A204.1 (cell line): ENCODE measurements around the gene PTH2.
A peak's percentile ranks its signal among the peaks of the same experiment; 100 is the strongest.

Experiments used
- FAIRE-seq: peaks from 2 replicates; lab custom pipeline; 2012; peaks lifted over from hg19 to GRCh38; lab: Jason Lieb, UNC

PTH2 gene

GRCh38 chr19:49409441-49410029, 13.7 kb downstream of the PTH2 start:
- no peak for FAIRE-seq

DNA sequence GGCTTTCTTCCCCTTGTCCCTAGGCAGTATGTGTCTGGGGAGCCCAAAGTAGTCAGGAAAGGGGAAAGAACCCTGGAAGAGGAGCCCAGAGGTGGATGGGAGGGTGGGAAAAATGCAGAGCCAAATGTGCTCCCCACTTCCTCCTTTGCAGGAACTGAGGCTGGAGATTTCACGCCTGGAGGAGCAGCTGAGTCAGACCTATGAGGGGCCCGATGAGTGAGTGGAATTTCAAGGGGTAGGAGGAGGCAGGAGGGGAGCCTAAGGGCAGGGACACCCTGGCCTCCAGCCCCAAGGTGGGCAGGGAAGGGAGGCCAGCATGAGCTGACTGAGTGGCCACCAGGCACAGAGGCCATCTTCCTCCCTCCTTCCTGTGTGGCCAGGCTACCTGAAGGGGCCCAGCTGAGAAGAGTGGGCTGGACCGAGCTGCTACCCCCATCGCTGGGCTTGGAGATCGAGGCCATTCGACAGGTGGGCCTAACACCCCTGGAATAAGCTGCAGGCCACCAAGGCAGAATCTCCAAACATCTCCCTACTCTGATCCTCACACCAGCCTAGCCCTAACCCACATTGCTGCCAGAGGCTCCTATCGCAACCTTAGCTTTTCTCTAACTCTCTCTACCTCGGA, 14.3 kb downstream of the PTH2 start:
- FAIRE-seq = no peak

GRCh38 chr19:49407482-49408015, 15.7 kb downstream of the PTH2 start:
- no peak for FAIRE-seq

DNA sequence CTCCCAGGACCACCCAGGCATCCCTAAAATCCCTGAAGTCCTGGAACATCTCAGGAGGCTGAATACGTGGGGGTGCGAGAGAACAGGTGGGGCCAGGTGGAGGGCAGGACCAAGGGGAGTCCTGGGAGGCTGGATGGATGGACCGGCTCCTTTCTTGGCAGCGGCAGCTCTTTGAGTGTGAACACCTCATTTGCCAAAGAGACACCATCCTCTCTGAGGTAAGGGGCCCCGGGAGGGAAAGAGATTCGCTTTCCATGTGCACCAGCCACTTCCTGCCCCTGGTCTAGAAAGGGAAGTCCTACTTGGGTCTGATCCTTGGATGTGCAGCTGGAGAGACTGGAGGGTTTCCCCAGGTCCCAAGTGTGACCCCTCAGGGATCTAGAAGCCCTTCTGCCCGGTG, 16.2 kb downstream of the PTH2 start:
- FAIRE-seq = no peak

DNA sequence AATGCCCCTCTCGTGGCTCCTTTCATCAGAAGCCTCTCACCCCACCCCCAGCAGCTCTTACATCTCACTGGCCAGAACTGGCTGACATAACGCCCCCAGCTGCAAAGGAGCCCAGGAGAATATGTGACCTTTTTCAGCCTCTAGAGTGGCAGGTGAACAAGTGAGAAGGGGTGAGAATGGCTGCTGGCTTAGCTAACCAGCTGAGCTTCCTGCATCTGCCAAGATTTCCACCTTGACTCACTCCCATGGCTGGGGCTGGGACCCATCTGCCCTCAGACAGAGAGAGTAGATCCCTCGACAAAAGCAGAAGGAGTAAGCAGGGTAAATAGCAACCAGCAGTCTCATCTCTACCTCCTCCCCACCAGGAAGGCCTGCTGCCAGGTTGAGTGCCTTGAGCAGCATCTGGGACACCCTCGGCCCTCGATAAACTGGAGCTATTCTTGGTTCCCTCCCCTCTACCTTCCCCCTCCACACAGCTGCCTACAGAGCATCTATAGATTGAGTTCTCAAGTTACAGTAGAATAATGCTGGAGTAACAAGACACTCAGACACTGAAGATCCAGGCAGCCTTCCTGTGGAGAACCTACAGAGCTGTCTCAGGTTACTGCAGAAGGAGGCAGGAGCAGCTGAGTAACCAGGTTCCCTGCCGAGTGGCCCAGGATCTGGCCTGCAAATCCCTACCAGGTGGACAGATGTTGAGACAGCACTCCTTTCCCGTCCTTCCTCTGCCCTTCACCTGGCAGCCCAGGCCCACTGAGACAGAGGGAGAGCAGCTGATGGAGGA, 19.6 kb downstream of the PTH2 start:
- FAIRE-seq = no peak

- FAIRE-seq = no peak
Measured at GRCh38 chr19:49400029-49400428, 23.2 kb downstream of the PTH2 start.

DNA sequence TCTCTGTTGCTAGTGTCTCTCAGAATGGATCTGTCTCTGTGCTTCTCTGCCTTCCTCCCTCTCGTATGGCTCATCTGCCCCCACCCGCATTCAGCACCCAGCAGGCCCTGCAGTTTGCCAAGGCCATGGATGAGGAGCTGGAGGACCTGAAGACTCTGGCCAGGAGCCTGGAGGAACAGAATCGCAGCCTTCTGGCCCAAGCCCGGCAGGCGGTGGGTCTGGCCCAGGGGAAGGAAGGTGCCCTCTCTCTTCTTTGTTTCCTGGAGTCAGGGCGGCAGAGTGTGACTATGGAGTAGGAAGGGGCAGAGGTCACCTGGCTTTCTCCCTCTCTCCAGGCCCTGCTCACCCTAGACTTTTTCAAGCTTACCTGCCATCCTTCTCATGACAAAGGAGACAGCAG, 24.3 kb downstream of the PTH2 start:
- no peak for FAIRE-seq

DNA sequence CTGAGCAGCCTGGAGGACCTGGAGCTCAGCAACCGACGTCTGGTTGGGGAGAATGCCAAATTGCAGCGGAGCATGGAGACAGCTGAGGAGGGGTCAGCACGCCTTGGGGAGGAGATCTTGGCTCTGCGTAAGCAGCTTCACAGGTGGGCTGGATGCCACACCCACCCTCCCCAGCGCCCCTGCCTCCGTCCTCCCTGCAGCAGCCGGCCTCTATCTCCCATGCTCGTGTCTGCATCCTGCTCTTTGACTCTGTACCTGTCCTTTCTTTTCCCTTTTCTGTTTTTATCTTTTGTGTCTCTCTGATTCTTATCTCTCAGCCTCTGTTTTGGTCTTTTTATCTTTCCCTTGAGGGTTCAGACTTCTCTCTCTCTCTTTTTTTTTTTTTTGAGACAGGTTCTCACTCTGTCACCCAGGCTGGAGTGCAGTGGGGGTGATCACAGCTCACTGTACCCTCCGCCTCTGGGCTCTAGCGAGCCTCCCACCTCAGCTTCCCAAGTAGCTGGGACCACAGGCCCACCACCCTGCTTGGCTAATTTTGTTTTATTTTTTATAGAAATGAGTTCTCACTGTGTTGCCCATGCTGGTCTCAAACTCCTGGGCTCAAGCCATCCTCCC, 25.1 kb downstream of the PTH2 start:
- no peak for FAIRE-seq

DNA sequence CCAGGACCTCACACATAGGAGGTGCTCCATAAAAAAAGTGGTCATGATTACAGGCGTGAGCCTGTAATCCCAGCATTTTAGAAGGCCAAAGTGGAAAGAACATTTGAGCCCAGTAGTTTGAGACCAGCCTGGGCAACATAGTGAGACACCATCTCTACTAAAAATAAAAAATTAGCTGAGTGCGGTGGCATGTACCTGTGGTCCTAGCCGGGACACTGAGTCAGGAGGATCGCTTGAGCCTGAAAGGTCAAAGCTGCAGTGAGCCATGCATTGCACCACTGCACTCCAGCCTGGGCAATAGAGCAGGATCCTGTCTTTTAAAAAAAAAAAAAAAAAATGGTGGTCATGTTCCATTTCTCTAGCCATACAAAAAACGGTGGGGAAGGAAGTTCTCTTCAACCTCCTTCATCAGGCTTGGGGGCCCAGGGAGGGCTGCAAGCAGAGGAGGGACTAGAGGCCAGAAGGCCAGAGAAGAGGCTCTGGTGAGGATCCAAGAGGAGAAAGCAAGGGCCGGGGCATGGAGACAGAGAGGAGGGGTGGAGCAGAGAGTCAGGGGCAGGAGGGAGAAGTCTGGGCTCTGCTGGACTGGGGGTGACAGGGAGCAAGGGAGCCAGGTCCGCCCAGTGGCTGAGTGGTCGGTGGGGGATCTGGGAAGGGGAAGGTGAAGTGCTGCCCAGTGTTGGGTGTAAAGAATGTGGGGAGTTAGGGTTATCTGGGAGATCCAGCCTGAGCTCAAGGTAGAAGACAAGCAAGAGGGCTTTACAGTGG, 26.3 kb downstream of the PTH2 start:
- FAIRE-seq = no peak

DNA sequence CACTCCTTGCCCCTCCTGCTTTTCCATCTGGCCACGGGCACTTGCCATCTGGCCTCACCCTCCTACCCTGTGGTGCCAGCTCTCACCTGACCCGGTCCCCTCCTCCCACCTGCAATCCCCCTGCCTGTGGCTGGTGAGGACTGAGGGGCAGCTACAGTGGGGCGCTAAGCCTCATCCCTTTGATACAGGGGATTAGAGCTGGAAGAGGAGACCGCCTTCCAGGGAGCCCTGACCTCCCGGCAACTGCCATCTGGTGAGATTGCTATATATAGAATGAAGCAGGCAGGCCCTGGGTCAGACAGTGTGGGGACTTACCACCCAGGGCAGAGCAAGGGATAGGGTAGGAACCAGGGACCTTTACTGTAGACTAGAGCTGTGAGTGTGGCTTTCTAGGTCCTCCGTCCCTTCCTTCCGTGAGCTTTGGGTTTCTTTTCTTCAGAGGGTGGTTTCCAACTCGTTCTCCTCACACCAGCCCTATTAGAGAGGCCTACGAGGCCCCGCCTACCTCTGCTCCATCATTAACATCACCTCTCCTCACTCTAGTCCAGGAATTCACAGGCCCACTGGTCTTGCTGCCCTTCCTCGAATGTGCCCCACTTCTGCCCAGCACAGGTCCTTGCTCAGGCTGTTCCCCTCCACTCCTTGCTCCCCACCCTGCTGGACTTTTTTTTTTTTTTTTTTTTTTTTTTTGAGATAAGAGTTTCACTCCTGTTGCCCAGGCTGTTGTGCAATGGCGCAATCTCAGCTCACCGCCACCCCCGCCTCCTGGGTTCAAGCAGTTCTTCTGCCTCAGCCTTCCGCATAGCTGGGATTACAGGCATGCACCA, 27.4 kb downstream of the PTH2 start:
- FAIRE-seq = no peak

GRCh38 chr19:49393881-49394280, 29.4 kb downstream of the PTH2 start:
- FAIRE-seq = no peak

- FAIRE-seq = peak; percentile 46
Measured at GRCh38 chr19:49391581-49392399, 31.5 kb downstream of the PTH2 start.

GRCh38 chr19:49390929-49391359, 32.3 kb downstream of the PTH2 start:
- no peak for FAIRE-seq

DNA sequence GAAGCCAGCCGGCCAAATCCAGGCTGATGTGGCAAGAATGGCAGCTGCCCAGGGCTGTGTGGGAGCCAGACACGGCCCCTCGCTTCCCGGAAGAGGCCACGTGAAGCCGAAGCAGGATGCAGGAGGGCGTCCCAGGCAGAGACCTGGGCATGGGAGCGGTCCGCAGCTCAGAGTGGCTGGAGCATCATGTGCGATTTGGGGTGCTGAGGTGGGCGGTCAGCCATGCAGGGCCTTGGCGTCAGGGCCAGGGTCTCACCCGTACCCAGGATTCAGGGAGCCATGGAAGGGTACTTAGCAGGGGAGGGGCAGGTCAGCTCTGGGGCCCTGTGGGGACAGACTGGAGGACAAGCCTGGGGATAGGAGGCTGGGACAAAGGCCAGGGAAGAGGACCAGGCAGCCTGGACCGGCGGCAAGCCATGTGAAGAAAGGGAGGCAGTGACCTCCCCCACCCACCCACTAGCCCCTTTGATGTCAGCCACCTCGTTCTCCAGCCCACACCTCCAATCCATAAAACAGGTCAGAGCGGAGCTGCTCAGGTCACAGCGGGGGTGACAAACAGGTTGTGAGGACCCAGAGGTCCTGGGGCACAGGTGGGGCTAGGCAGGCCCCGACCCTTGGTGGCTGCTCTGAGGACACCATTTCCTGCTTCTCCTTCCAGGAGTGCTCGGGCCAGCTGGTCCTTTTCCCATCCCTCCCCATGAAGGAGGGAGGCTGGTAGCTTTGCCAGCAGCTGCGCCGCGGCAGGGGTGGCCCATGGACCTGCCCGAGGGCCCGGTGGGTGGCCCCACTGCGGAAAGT, 32.9 kb downstream of the PTH2 start:
- no peak for FAIRE-seq

DNA sequence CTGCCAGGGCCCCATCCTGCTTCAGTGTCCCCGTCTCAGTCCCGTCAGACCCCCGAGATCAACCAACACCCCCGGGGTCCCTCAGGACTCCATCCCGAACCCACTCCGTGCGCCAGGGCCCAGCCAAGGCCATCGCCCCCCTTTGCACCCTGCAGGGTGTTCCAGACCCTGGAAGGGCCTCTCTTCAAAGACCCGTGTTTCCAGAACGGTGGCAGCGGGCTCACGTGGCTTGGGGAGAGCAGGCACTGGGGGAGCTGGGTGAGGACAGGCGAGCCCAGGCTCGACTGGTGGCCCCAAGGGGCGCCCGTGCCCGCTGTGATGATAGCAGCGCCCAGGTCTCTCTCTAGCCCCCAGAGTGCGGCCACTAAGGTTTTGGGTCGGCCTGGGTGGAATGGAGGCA, 33.8 kb downstream of the PTH2 start:
- FAIRE-seq = no peak

DNA sequence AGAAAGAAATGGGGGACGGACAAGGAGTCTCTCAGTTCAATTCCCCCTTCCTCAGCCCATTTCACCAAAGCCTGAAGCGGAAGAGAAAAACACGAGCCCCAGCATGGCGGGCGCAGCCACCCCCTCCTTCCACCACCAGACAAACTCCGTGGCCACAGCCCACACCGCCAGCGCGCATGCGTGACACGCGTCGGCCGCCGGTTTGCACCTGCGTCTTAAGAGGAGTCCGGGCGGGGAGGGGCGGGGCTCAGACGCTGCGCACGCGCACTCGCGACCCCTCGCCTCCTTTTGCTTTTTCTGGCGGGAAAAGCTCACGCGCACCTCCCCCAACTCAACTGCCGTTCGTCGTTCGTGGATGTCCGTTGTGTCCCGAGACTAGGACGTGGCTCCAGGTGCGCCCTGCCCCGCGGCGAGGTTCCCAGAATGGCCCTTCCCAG, 35.3 kb downstream of the PTH2 start, which contains the start of gene KASH5:
KASH5 (plus strand) TSS at position 314 of the 437 bp plus-strand sequence. CDS start 2,635 bp downstream, outside the sequence.
- no peak for FAIRE-seq

- no peak for FAIRE-seq
Measured at GRCh38 chr19:49383599-49383998, 39.6 kb downstream of the PTH2 start.

GRCh38 chr19:49382639-49383038, 40.6 kb downstream of the PTH2 start:
- no peak for FAIRE-seq

- FAIRE-seq = no peak
Measured at GRCh38 chr19:49380391-49380790, 42.9 kb downstream of the PTH2 start.
